Measurements from ENCODE around the gene MAZ.

DNA sequence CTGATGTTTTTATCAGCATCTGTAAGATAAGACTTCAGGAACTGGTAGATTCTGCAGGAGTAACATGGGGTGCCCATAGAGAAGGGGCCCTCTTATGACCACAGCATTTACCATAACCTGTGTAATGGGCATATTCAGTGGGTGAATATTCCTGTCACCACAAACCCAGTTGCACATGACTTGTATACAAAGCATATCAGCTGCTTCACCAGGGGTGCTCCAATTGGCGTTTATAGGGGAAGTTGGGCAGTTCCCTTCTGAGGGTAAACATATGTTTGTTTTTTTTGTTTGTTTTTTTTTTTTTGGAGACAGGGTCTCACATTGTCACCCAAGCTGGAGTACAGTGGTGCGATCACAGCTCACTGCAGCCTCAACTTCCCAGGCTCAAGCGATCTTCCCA lies 39.8 kb upstream of the MAZ start:
- TF ChIP-seq, protein P1, sequence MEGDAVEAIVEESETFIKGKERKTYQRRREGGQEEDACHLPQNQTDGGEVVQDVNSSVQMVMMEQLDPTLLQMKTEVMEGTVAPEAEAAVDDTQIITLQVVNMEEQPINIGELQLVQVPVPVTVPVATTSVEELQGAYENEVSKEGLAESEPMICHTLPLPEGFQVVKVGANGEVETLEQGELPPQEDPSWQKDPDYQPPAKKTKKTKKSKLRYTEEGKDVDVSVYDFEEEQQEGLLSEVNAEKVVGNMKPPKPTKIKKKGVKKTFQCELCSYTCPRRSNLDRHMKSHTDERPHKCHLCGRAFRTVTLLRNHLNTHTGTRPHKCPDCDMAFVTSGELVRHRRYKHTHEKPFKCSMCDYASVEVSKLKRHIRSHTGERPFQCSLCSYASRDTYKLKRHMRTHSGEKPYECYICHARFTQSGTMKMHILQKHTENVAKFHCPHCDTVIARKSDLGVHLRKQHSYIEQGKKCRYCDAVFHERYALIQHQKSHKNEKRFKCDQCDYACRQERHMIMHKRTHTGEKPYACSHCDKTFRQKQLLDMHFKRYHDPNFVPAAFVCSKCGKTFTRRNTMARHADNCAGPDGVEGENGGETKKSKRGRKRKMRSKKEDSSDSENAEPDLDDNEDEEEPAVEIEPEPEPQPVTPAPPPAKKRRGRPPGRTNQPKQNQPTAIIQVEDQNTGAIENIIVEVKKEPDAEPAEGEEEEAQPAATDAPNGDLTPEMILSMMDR (IDR thresholded peaks at IDR 0.05; ENCODE audit: low read depth, low read length) = no peak
- TF ChIP-seq, protein P2, sequence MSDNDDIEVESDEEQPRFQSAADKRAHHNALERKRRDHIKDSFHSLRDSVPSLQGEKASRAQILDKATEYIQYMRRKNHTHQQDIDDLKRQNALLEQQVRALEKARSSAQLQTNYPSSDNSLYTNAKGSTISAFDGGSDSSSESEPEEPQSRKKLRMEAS (IDR thresholded peaks at IDR 0.05; ENCODE audit: low read depth, low read length) = no peak

Measured in NB4 (cell line).